HG03460 (cell line): ENCODE data around the gene DENND4B.

ENCODE experiments used
- ATAC-seq: cut with Tn5 transposase; IDR thresholded peaks from one replicate; pipeline ENCODE4 v1.9.1; 2021; ENCODE audit not compliant: unreplicated experiment

DENND4B gene

DNA sequence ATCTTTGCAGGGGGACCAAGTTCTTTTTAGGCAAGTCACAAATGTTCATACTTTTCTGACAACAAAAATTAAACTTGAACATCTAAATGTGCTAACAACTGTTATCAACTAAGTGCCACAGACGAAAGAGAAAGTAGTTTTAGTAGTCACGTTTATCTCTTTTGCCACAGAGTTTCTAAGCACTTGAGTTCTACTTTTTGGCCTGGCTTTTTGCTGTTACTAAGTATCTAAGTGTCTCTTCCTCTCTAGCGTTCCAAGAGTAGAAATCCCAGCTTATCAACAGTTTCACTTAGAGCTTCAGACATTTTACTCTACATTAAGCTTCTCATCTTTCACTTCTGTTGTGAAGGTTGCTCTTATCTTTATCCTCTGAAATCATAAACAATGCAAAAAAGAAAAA is 58.0 kb downstream of the DENND4B start:
- no peak for ATAC-seq

- no peak for ATAC-seq
Observed at GRCh38 chr1:153886127-153886526, 60.4 kb downstream of the DENND4B start.

DNA sequence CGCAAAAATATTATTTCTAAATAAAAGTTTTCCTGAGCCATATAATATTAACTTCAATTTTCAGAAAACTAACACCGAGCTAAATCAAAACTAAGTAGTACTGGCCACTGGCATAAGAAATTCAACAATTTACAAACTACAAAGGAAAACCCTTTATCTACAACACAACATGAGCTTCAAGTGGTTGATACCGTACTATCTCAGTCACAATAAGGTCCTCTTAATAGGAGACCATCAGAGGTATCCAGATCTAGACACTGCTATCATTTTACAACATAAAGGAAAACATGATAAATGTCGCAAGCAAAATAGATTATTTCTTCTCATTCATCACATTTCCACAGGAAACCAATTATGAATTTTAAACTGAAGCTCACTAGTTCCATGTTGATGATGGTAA is 63.3 kb downstream of the DENND4B start:
- ATAC-seq, result no peak

GRCh38 chr1:153882296-153882912 is 64.1 kb downstream of the DENND4B start:
- no peak for ATAC-seq

- no peak for ATAC-seq
Observed at GRCh38 chr1:153881751-153882150, 64.8 kb downstream of the DENND4B start.

- ATAC-seq, result no peak
Observed at GRCh38 chr1:153880962-153881361, 65.6 kb downstream of the DENND4B start.

GRCh38 chr1:153880024-153880423 is 66.5 kb downstream of the DENND4B start:
- ATAC-seq, result no peak
